Nephron progenitor cell (in vitro differentiated cells): Measurements from ENCODE around the gene WNK4.

ENCODE experiments used
- DNase-seq: peaks from one replicate; pipeline ENCODE4 v3.0.0; 2021
- H3K27ac Mint-ChIP-seq: 2 replicates; pipeline ENCODE4 v1.8.0; 2021; ENCODE audit warnings: mild to moderate bottlenecking, moderate library complexity, mixed read lengths
- H3K27me3 Mint-ChIP-seq: 2 replicates; pipeline ENCODE4 v1.8.0; 2021; ENCODE audit warnings: mild to moderate bottlenecking, low read depth, mixed read lengths; ENCODE audit not compliant: poor library complexity
- H3K36me3 Mint-ChIP-seq: 2 replicates; pipeline ENCODE4 v1.8.0; 2021; ENCODE audit warnings: low read depth, mixed read lengths
- H3K4me1 Mint-ChIP-seq: 2 replicates; pipeline ENCODE4 v1.8.0; 2021; ENCODE audit warnings: mixed read lengths
- H3K4me3 Mint-ChIP-seq: 2 replicates; pipeline ENCODE4 v1.8.0; 2021; ENCODE audit warnings: mild to moderate bottlenecking, moderate library complexity, mixed read lengths
- H3K9me3 Mint-ChIP-seq: 2 replicates; pipeline ENCODE4 v1.8.0; 2021; ENCODE audit warnings: mild to moderate bottlenecking, moderate library complexity, mixed read lengths
- TF ChIP-seq, protein P1 (sequence below): fragments of 200-600 bp; sonication (generic); IDR thresholded peaks from 2 replicates; pipeline ENCODE4 v1.5.0; 2021; ENCODE audit warnings: antibody characterized with exemption

Gene WNK4

DNA sequence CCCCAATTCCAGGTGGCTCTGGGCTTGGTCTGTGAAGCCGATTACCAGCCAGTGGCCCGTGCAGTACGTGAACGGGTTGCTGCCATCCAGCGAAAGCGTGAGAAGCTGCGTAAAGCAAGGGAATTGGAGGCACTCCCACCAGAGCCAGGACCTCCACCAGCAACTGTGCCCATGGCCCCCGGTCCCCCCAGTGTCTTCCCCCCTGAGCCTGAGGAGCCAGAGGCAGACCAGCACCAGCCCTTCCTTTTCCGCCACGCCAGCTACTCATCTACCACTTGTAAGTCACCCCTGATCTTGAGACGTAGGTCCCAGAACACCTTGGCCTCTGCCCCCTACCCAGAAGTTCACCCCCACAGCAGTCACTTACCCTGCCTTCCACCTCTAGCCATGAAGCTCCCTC, 6.9 kb downstream of the WNK4 start:
- Mint-ChIP-seq H3K4me1 (peaks cover 16% of the 10 kb centered on the region), H3K27me3 (peaks cover 71% of the 10 kb centered on the region), H3K36me3 (no peaks in the 10 kb centered on the region)

DNA sequence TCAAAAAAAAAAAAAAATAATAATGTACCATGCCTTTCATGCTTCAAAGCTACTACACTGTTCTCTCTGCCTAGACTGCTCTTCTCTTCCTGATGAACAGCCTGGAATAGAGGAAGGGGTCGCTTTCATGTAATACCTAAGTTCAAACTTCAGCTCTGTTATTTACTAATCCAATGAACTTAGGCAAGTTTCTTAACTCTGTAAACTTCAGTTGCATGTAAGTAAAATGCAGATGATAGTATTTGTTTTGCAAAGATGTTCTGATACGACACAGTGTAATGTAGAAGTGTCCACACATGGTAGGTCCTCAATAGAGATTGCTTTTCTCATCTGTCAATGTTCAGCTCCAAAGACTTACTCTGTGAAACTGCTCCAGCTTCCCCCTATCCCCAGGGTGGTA, 11.5 kb downstream of the WNK4 start:
- no peak overlapping the region for H3K4me3 Mint-ChIP-seq
- H3K27me3 Mint-ChIP-seq = peaks cover 37% of the 10 kb centered on the region
- peaks cover 28% of the 10 kb centered on the region for H3K36me3 Mint-ChIP-seq
- TF ChIP-seq, protein P1, sequence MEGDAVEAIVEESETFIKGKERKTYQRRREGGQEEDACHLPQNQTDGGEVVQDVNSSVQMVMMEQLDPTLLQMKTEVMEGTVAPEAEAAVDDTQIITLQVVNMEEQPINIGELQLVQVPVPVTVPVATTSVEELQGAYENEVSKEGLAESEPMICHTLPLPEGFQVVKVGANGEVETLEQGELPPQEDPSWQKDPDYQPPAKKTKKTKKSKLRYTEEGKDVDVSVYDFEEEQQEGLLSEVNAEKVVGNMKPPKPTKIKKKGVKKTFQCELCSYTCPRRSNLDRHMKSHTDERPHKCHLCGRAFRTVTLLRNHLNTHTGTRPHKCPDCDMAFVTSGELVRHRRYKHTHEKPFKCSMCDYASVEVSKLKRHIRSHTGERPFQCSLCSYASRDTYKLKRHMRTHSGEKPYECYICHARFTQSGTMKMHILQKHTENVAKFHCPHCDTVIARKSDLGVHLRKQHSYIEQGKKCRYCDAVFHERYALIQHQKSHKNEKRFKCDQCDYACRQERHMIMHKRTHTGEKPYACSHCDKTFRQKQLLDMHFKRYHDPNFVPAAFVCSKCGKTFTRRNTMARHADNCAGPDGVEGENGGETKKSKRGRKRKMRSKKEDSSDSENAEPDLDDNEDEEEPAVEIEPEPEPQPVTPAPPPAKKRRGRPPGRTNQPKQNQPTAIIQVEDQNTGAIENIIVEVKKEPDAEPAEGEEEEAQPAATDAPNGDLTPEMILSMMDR = no peak
- peaks cover 11% of the 10 kb centered on the region for H3K4me1 Mint-ChIP-seq
- no peaks in the 10 kb centered on the region for H3K9me3 Mint-ChIP-seq
- no peak overlapping the region for H3K27ac Mint-ChIP-seq
- DNase-seq = no peak

More for the DNA sequence above, 6.9 kb downstream of the WNK4 start:
- Mint-ChIP-seq H3K9me3 (no peaks in the 10 kb centered on the region), H3K27ac (no peak overlapping the region), H3K4me3 (no peak overlapping the region)
- no peak for DNase-seq
- TF ChIP-seq, protein P1 = no peak

DNA sequence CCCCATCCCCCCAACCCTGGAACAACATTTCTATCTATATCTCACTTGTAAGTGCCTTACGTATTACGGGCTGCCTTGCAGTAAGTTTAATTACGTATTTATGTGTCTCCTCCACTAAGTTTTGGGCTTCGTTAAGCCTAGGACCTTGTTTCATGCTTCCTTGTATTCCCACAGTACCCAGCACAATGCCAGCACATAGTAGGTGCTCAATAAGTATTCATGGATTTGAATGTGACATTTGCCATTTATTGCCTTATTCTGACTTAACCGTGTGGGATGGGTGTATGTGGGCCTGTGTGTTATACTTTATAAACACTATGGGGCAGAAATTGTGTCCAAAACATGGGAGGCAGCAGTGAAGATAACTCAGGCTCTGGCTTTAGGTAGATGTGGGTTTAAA, 12.1 kb downstream of the WNK4 start:
- H3K27me3 Mint-ChIP-seq = peaks cover 32% of the 10 kb centered on the region
- DNase-seq = no peak
- no peaks in the 10 kb centered on the region for H3K9me3 Mint-ChIP-seq
- H3K4me1 Mint-ChIP-seq = peaks cover 17% of the 10 kb centered on the region
- H3K36me3 Mint-ChIP-seq = peaks cover 29% of the 10 kb centered on the region
- no peak overlapping the region for H3K27ac Mint-ChIP-seq
- no peak overlapping the region for H3K4me3 Mint-ChIP-seq
- TF ChIP-seq, protein P1 = no peak

DNA sequence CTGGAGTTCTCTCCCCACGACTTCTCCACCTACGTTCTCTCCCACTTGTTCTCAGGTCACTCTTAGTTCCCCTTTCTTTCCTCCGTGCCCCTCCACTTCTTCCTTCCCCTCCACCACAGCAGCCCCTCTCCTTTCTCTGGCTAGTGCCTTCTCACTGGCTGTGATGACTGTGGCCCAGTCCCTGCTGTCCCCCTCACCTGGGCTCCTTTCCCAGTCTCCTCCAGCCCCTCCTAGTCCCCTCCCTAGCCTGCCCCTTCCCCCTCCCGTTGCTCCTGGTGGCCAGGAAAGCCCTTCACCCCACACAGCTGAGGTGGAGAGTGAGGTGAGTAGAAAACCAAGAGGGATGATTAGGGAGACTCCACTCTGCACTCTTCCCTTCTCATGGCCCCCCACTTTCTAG, 14.7 kb downstream of the WNK4 start:
- no peak for DNase-seq
- Mint-ChIP-seq H3K27me3 (peaks cover 21% of the 10 kb centered on the region), H3K4me1 (peaks cover 30% of the 10 kb centered on the region), H3K27ac (peak overlapping the region; percentile 42), H3K4me3 (no peak overlapping the region), H3K36me3 (peaks cover 36% of the 10 kb centered on the region), H3K9me3 (peaks cover 5% of the 10 kb centered on the region)
- TF ChIP-seq, protein P1 = no peak

DNA sequence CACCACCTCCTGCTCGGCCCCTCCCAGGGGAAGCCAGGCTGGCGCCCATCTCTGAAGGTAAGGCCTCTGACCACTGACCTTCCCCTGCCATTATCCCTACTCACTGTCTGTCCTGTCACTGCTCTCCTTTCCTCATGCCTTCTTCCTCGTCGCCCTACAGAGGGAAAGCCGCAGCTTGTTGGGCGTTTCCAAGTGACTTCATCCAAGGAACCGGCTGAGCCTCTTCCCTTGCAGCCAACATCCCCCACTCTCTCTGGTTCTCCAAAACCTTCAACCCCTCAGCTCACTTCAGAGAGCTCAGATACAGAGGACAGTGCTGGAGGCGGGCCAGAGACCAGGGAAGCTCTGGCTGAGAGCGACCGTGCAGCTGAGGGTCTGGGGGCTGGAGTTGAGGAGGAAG, 15.1 kb downstream of the WNK4 start:
- peaks cover 34% of the 10 kb centered on the region for H3K4me1 Mint-ChIP-seq
- peaks cover 36% of the 10 kb centered on the region for H3K36me3 Mint-ChIP-seq
- peaks cover 5% of the 10 kb centered on the region for H3K9me3 Mint-ChIP-seq
- H3K27me3 Mint-ChIP-seq = peaks cover 23% of the 10 kb centered on the region
- DNase-seq = no peak
- H3K4me3 Mint-ChIP-seq = peak overlapping the region; percentile 46
- H3K27ac Mint-ChIP-seq = peak overlapping the region; percentile 33
- TF ChIP-seq, protein P1 = no peak

DNA sequence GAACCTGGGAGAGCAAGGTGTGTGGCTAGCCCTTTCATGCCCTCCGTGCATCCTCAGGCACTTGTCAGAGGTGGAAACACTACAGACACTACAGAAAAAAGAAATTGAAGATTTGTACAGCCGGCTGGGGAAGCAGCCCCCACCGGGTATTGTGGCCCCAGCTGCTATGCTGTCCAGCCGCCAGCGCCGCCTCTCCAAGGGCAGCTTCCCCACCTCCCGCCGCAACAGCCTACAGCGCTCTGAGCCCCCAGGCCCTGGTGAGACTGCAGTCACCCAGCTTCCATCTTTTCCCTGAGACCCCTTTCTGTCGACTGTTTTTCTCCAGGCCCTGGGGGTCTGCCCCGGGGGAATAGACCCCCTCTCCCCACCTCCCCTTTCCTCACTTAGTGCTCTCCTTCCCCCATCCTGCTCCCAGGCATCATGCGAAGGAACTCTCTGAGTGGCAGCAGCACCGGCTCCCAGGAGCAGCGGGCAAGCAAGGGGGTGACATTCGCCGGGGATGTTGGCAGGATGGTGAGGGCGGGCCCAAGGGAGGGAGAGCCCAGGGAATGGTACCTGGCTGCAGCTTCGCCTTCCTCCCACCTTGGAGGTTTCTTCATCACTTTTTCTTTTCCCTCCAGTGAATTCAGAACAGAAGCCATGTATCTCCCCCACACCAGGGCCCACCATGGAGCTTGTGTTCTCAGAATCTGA, 15.8 kb downstream of the WNK4 start:
- peaks cover 37% of the 10 kb centered on the region for H3K4me1 Mint-ChIP-seq
- peaks cover 36% of the 10 kb centered on the region for H3K36me3 Mint-ChIP-seq
- no peak for DNase-seq
- TF ChIP-seq, protein P1 = no peak
- peaks cover 5% of the 10 kb centered on the region for H3K9me3 Mint-ChIP-seq
- peak overlapping the region; percentile 46 for H3K4me3 Mint-ChIP-seq
- H3K27ac Mint-ChIP-seq = peak overlapping the region; percentile 51
- H3K27me3 Mint-ChIP-seq = peaks cover 25% of the 10 kb centered on the region
